ENCODE data around the gene TRPM1. TPM values are rescaled to one million over a fixed set of nuclear protein-coding genes. Genes with fewer than 3 reads are reported as not detected.

Gene TRPM1
- total and polyA plus RNA-seq, 2 donors: not detected

- Histone ChIP-seq H3K36me3 (ENCODE audit: insufficient read depth) (no peaks in the 10 kb centered on the region), H3K27ac (ENCODE audit: low read depth) (no peak overlapping the region), H3K4me1 (ENCODE audit: insufficient read depth) (no peaks in the 10 kb centered on the region), H3K4me3 (ENCODE audit: low read depth, low read length) (no peak overlapping the region)
- 91% methylated on average over 6 of the region's 6 CpGs for WGBS
- DNase-seq (ENCODE audit: extremely low spot score): no peak
These were observed 35.7 kb downstream of the TRPM1 start for GRCh38 chr15:31065824-31066223.

GRCh38 chr15:31062911-31063310 is 38.6 kb downstream of the TRPM1 start:
- DNase-seq (ENCODE audit: extremely low spot score): no peak
- no peaks in the 10 kb centered on the region for H3K36me3 ChIP-seq (ENCODE audit: insufficient read depth)
- no peak overlapping the region for H3K27ac ChIP-seq (ENCODE audit: low read depth)
- WGBS: 71% methylated on average over 17 of the region's 17 CpGs
- H3K4me1 ChIP-seq (ENCODE audit: insufficient read depth): no peaks in the 10 kb centered on the region
- H3K4me3 ChIP-seq (ENCODE audit: low read depth, low read length): no peak overlapping the region

GRCh38 chr15:31062310-31062847 is 39.1 kb downstream of the TRPM1 start:
- Histone ChIP-seq H3K27ac (ENCODE audit: low read depth) (no peak overlapping the region), H3K36me3 (ENCODE audit: insufficient read depth) (no peaks in the 10 kb centered on the region), H3K4me1 (ENCODE audit: insufficient read depth) (no peaks in the 10 kb centered on the region), H3K4me3 (ENCODE audit: low read depth, low read length) (no peak overlapping the region)
- WGBS: 32% methylated on average over 4 of the region's 4 CpGs
- DNase-seq (ENCODE audit: extremely low spot score): no peak

- no peaks in the 10 kb centered on the region for H3K4me1 ChIP-seq (ENCODE audit: insufficient read depth)
- WGBS: 77% methylated on average over 15 of the region's 15 CpGs
- H3K4me3 ChIP-seq (ENCODE audit: low read depth, low read length): no peak overlapping the region
These were observed 40.9 kb downstream of the TRPM1 start for GRCh38 chr15:31060429-31061140.

GRCh38 chr15:31058236-31058962 is 43.1 kb downstream of the TRPM1 start:
- DNase-seq (ENCODE audit: extremely low spot score): no peak
- Histone ChIP-seq H3K36me3 (ENCODE audit: insufficient read depth) (no peaks in the 10 kb centered on the region), H3K4me3 (ENCODE audit: low read depth, low read length) (no peak overlapping the region), H3K4me1 (ENCODE audit: insufficient read depth) (no peaks in the 10 kb centered on the region), H3K27ac (ENCODE audit: low read depth) (no peak overlapping the region)
- WGBS: 83% methylated on average over 6 of the region's 6 CpGs

More at GRCh38 chr15:31060429-31061140, 40.9 kb downstream of the TRPM1 start:
- Histone ChIP-seq H3K36me3 (ENCODE audit: insufficient read depth) (no peaks in the 10 kb centered on the region), H3K27ac (ENCODE audit: low read depth) (no peak overlapping the region)
- DNase-seq (ENCODE audit: extremely low spot score): no peak

- DNase-seq (ENCODE audit: extremely low spot score): no peak
- H3K4me1 ChIP-seq (ENCODE audit: insufficient read depth): no peaks in the 10 kb centered on the region
- 74% methylated on average over 3 of the region's 3 CpGs for WGBS
These were observed 49.9 kb downstream of the TRPM1 start for GRCh38 chr15:31051496-31052080.

GRCh38 chr15:31050953-31051352 is 50.6 kb downstream of the TRPM1 start:
- DNase-seq (ENCODE audit: extremely low spot score): no peak
- WGBS: 76% methylated on average over 10 of the region's 10 CpGs
- Histone ChIP-seq H3K27ac (ENCODE audit: low read depth) (no peak overlapping the region), H3K4me3 (ENCODE audit: low read depth, low read length) (no peak overlapping the region), H3K4me1 (ENCODE audit: insufficient read depth) (no peaks in the 10 kb centered on the region), H3K36me3 (ENCODE audit: insufficient read depth) (no peaks in the 10 kb centered on the region)

More at GRCh38 chr15:31051496-31052080, 49.9 kb downstream of the TRPM1 start:
- Histone ChIP-seq H3K27ac (ENCODE audit: low read depth) (no peak overlapping the region), H3K36me3 (ENCODE audit: insufficient read depth) (no peaks in the 10 kb centered on the region), H3K4me3 (ENCODE audit: low read depth, low read length) (no peak overlapping the region)

- WGBS: 63% methylated on average over 12 of the region's 12 CpGs
- Histone ChIP-seq H3K27ac (ENCODE audit: low read depth) (no peak overlapping the region), H3K4me3 (ENCODE audit: low read depth, low read length) (no peak overlapping the region), H3K36me3 (ENCODE audit: insufficient read depth) (no peaks in the 10 kb centered on the region), H3K4me1 (ENCODE audit: insufficient read depth) (no peaks in the 10 kb centered on the region)
- DNase-seq (ENCODE audit: extremely low spot score): no peak
These were observed 51.6 kb downstream of the TRPM1 start for GRCh38 chr15:31049682-31050615.

- no peak overlapping the region for H3K27ac ChIP-seq (ENCODE audit: low read depth)
- no peaks in the 10 kb centered on the region for H3K4me1 ChIP-seq (ENCODE audit: insufficient read depth)
- H3K4me3 ChIP-seq (ENCODE audit: low read depth, low read length): no peak overlapping the region
- no peak for DNase-seq (ENCODE audit: extremely low spot score)
- no peaks in the 10 kb centered on the region for H3K36me3 ChIP-seq (ENCODE audit: insufficient read depth)
- WGBS: 76% methylated on average over 10 of the region's 10 CpGs
These were observed 52.4 kb downstream of the TRPM1 start for GRCh38 chr15:31049111-31049510.

GRCh38 chr15:31047437-31047836 is 54.1 kb downstream of the TRPM1 start:
- no peak for DNase-seq (ENCODE audit: extremely low spot score)
- no peaks in the 10 kb centered on the region for H3K4me1 ChIP-seq (ENCODE audit: insufficient read depth)
- H3K4me3 ChIP-seq (ENCODE audit: low read depth, low read length): no peak overlapping the region
- no peak overlapping the region for H3K27ac ChIP-seq (ENCODE audit: low read depth)
- H3K36me3 ChIP-seq (ENCODE audit: insufficient read depth): no peaks in the 10 kb centered on the region
- 88% methylated on average over 8 of the region's 8 CpGs for WGBS

- H3K4me1 ChIP-seq (ENCODE audit: insufficient read depth): no peaks in the 10 kb centered on the region
- no peak for DNase-seq (ENCODE audit: extremely low spot score)
- WGBS: 84% methylated on average over 19 of the region's 19 CpGs
- H3K36me3 ChIP-seq (ENCODE audit: insufficient read depth): no peaks in the 10 kb centered on the region
- H3K27ac ChIP-seq (ENCODE audit: low read depth): no peak overlapping the region
- no peak overlapping the region for H3K4me3 ChIP-seq (ENCODE audit: low read depth, low read length)
These were observed 54.7 kb downstream of the TRPM1 start for GRCh38 chr15:31046759-31047359.

GRCh38 chr15:31045606-31046005 is 55.9 kb downstream of the TRPM1 start:
- H3K27ac ChIP-seq (ENCODE audit: low read depth): no peak overlapping the region
- DNase-seq (ENCODE audit: extremely low spot score): no peak
- 77% methylated on average over 3 of the region's 3 CpGs for WGBS
- H3K4me1 ChIP-seq (ENCODE audit: insufficient read depth): no peaks in the 10 kb centered on the region
- no peak overlapping the region for H3K4me3 ChIP-seq (ENCODE audit: low read depth, low read length)
- H3K36me3 ChIP-seq (ENCODE audit: insufficient read depth): no peaks in the 10 kb centered on the region

GRCh38 chr15:31042751-31043150 is 58.8 kb downstream of the TRPM1 start:
- Histone ChIP-seq H3K27ac (ENCODE audit: low read depth) (no peak overlapping the region), H3K4me1 (ENCODE audit: insufficient read depth) (no peaks in the 10 kb centered on the region), H3K4me3 (ENCODE audit: low read depth, low read length) (no peak overlapping the region), H3K36me3 (ENCODE audit: insufficient read depth) (no peaks in the 10 kb centered on the region)
- WGBS: 49% methylated on average over 2 of the region's 2 CpGs
- DNase-seq (ENCODE audit: extremely low spot score): no peak
